HG02588 (cell line): ENCODE results near the gene ECPAS.
"Not testable (repeated sequence)": the region's sequence is repeated elsewhere in the genome, so short reads cannot be mapped to it uniquely, and the experiment has no call there.

Source experiments
- ATAC-seq: cut with Tn5 transposase; IDR thresholded peaks from one replicate; pipeline ENCODE4 v1.9.1; 2021; ENCODE audit warnings: mild to moderate bottlenecking, moderate library complexity; ENCODE audit not compliant: unreplicated experiment

Gene ECPAS

DNA sequence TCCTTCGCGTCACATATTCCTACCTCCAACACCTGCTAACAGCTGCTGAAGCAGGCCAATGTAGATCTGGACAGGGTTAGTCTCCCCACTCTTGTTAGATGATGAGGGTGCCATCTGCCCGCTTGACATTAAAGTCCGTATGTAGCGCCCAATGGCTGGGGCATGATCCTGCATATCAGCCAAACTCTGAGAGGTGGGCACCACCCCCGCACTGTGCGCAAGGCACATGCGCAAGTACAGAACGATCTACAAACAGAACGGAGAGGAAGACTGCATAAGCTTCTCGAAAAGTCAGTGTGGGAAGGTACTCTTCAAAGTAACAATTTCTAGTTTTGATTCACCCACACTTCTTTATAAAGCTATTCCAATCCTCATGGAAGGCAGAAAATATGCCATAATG, 69.8 kb downstream of the ECPAS start:
- ATAC-seq: no peak

DNA sequence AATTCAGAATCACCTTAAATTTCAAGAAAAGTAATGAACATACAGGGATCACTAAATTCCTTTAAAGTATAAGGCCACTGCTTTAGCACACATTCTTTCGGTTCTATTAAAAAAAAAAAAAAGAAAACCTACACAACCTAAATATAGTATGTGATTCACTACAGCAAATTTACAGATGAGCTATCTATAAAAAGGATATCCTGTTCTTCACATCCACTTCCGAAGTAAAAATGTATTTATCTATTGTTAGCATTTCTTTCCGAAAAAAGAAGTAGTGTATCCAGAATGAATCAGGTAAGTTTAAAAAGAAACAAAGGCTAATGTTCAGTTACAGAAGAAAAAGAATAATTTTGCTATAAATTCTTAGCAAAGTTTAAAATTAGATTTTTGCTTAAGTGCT, 70.2 kb downstream of the ECPAS start:
- no peak for ATAC-seq

DNA sequence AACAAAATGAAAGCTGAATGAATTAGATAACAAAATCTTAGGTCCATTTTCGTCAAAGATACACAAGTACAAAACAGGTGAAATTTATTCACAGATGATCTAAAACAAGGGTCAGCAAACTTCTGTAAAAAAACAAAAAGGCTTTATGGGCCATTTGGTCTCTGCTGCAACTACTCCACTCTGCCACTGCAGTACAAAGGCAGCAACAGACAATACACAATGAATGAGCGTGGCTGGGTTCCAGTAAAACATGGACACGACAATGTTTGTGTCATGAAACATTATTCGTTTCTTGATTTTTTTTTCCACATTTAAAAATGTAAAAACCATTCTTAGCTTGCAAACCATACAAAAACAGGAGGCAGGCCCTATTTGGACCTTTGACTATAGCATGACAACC, 71.9 kb downstream of the ECPAS start:
- ATAC-seq: no peak

DNA sequence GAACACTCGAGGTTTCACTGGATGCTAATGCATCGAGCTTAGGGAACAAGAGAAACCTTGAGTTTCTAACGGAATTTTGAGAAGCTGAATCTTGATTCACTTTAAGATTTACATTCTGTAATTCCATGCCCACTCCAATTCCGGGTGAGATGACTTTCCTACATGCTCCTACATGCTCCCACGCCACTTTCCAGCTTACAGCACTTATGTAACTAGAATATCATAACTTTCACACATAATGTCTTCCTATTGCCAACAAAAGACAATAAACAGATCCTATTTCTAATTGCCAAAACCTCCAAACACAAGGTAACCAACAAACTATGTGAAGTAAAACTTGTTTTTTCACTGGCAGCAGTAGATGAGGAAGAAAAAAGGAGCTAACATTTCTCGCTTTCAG, 72.9 kb downstream of the ECPAS start:
- no peak for ATAC-seq

DNA sequence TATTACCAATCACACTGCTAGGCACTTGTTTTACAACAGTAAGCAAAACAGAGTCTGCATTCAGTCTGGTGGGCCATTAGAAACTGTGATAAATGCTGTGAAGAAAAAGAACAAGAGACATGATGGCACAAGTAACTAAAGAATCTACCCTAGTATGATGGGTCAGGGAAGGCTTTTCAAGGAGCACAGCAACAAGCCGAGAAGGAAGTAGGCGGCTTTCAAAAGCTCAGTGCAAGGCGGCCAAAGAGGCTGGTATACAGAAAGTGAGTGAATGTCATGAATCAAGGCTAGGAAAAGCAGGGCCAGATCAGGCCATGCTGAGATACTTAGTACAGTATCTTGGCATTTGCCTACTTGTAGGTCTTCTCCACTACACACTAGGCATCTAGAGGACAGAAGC, 76.4 kb downstream of the ECPAS start:
- ATAC-seq: no peak

DNA sequence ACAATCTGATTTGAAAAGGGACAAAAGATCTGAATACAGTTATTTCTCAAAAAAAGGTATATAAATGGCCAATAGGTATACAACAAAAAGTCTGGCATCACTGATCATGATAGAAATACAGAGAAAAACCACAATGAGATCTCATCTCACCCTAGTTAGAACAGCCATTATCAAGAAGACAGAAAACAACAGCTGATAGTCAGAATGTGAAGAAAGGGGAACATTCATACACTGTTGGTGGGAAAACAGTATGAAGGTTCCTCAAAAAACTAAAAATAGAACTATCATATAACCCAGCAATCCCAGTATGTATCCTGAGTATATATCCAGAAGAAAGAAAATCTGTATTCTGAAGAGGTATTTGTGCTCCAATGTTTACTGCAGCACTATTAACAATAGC, 78.5 kb downstream of the ECPAS start:
- ATAC-seq: no peak

DNA sequence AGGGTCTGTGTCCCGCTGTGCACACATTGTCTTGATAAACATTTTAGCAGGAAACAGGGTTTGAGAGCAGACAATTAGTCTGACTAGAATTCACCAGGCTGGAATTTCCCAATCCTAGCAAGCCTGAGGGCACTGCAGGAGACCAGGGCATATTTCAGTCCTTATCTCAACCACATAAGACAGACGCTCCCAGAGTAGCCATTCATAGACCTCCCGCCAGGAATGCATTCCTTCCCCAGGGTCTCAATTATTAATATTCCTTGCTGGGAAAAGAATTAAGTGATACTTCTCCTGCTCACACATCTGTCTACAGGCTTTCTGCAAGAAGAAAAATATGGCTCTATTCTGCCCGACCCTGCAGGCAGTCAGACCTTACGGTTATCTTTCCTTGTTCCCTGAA, 82.7 kb downstream of the ECPAS start:
- ATAC-seq: not testable (repeated sequence)

DNA sequence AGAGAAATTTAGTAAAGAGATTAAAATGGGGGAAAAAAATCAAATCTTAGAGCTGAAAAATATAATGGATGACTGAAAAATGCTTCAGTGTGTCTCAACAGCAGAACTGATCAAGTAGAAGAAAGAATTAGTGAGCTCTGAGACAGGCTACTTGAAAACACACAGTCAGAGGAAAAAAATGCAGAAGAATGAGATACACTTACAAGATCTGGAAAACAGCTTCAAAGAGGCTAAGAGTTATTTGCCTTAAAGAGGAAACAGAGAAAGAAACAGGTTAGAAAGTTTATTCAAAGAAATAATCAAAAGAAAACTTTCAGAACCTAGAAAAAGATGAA, 83.7 kb downstream of the ECPAS start:
- no peak for ATAC-seq

DNA sequence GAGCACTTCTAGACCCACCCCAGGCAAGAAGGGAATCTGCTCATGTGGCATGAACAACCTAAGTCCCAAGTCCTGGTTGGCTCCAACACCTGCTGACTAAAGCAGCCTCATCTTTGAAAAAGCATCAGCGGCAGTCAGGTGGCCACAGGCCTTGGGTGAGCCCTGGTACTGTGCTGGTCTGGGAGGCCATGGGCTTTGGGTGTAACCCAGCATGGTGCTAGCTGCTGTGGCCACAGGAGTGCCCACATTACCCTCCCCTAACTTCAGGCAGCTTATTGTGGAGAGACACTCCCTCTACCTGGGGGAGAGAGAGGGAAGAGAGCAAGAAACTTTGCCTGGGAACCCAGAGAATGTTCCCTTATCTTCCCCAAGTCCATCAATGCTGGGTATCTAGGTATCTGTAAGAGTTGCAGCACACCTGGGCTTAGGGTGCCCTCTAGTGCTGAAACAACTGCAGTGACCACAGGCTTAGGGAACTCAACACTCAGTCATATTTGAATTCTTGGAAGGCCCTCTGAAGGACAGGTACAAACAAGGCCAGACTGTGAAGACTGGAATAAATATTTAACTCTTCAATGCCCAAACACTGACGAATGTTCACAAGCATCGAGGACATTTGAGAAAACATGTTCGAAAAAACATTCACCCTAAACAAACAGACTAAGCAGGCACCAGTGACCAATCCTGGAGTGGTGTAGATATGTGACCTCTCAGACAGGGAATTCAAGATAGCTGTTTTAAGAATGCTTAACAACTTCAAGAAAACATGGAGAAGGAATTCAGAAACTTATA, 84.2 kb downstream of the ECPAS start:
- no peak for ATAC-seq

DNA sequence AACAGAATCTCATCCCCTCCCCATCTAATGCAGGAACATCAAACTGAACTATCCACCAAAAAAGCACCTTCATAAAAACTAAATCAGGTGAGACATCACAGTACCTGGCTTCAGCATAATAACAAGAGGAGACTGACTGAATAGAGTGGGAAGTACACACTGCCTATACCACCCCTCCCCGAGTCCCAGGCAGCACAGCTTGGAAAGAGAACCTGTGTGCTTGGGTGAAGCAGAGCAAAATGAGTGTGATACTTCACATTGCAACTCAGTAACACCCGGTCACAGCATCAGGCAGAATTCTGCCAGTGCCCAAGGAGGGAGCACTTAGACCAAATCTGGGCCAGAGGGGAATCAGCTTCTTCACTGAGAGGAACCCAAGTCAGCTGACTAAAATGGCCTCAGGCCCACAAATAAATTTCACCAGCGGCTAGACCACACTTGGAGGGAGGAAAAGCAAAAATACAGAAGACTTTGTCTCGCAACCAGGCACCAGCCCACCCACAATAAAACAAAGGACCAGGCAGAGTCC, 84.9 kb downstream of the ECPAS start:
- ATAC-seq: no peak

DNA sequence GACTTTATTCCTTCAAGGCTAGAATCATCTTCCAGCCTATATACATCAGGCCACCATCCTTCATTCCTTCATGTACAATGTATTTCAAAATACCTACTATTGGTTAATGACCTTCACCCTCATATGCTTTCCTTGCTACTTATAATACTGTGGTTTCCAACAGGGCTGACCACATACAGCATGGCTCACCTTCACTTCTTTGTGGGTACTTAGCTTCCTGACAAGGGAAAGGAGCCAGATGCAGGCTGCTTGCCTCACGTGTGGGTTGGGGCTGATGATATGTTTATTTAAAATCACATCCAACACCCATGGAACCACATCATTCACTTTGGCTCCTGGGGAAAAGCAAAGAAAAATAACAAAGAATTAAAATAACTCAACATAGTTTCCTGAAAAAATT, 90.2 kb downstream of the ECPAS start:
- no peak for ATAC-seq

DNA sequence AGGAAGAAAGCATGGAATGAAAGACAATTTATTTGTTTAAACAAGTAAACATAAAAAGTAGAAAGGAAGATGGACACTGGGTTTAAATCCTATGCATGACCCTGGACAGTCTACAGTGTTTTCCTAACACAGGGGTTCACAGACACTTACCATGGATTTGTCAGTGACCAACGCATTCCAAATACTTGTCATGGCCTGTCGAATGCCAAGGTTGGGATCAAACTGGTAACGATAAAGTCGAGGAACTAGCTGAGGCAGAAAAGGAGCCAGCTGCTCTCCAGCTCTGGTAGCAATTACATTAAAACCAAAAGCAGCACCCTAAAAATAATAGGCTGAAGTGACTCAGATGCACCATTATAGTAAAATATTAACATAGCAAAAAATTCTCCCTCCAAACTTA, 94.8 kb downstream of the ECPAS start:
- ATAC-seq: no peak

DNA sequence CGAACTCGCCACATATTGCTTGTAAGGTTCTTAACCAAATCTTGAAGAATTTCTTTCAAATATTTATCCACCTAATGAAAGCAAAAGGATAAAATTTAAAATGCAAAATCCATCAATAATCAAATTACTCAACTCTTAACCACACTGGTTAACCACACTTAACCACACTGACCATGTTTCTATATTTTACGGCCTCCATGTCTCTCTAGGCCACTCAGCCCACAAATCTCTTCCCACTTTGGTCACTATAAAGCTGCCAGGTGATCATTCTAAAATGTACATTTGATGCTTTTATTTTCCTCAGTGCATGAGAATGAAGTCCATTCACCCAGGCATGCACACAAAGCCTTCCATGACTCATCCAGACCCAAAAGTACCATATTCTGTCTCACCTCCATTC, 97.8 kb downstream of the ECPAS start:
- ATAC-seq: no peak

DNA sequence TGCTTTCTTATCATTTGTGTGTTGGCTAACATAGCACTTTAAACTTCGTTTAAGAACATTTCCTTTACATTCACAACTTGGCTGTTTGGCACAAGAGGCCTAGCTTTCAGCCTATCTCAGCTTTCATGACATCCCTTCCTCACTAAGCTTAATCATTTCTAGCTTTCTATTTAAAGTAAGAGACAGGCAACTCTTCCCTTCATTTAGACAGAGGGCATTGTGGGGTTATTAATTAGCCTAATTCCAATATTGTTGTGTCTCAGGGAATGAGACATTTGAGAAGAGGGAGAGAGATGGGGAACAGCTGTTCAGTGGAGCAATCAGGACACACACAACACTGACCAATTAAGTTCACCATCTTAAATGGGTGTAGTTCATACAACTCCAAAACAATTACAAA, 103.2 kb downstream of the ECPAS start:
- ATAC-seq: no peak

DNA sequence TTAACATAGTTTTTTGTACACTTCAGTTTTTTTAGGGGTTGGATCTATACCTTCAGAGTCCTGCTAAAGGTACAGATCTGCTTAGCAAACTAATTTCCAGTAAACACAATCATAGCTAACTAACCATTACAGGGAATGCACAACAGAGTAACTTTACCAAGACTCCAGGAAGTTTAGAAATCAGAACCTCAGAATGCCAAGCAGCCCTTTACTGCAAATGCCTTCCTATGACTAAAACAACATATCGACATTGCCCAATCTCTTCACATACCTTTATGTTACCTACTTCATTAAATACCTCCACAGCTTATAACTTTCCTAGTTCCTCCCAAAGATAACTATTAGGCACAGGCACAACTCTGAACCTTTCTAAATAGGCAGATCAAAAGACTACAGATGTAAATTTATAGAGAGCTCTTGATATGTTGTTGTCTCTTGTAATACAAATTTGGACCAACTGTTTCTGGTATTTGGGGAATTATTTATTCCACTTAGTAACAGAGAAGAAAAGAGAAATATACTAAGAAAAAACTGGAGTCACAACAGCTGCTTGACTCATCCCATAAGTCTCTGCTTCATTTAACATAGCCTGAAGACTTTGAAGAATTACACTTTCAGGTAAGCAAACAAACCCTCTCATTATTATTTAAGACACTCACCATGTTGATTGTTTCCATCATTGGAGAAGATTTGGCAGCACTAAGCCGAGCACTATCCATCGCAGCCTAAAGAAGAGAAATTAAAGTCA, 108.2 kb downstream of the ECPAS start:
- ATAC-seq: no peak

DNA sequence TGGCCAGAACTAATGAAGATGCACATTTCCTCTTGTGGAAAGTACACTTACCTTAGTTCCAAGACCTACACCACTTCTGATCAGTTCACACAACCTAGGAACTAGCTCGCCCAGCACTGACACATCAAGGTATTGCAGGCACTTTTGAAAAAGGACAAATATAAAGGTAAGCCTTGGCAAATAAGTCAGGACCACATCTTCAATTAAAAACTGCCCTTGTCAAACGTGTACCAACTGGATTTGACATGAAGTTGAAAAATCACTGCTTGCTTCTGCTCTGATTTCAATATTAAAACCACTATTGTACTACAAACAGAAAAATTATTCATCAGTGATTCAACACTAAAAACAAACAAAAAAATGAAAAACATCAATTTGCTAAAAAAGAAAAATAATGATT, 109.1 kb downstream of the ECPAS start:
- ATAC-seq: no peak

DNA sequence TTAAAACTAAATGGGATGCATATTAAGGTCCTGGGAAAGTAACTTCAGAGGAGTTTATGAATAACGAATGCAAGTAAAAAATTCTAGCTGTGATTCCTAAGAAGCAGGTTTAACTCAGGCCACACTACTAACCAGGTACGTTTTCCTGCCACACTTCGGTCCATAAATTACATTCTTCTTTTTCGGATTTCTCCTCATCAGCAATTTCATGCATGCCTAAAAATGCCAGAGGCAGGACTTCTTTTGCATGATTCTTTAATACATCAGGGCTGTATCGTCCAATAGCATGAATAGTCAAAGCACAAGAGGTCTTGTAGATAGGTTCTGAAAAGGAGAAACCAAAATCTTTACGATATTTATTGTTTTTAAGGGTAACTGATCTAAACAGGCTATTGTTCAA, 111.9 kb downstream of the ECPAS start:
- no peak for ATAC-seq

DNA sequence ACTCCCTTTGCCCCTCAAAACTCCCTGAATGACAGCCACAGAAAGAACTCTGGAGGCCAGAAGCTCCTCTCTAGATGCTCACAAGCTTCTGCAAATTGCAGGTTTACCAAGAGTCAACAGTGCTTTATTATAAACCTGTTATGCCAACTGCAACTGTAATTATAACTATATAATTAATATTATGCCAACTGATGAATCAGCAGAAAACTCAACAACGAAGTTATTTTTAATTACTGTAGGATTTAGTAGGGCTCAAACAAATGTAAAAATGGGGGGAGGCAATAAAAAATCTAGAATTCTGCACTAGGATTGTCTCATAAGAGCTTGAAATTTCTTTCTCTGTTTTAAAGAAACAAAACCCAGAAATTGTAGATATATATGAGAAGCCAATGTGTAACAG, 117.2 kb downstream of the ECPAS start:
- ATAC-seq: no peak

DNA sequence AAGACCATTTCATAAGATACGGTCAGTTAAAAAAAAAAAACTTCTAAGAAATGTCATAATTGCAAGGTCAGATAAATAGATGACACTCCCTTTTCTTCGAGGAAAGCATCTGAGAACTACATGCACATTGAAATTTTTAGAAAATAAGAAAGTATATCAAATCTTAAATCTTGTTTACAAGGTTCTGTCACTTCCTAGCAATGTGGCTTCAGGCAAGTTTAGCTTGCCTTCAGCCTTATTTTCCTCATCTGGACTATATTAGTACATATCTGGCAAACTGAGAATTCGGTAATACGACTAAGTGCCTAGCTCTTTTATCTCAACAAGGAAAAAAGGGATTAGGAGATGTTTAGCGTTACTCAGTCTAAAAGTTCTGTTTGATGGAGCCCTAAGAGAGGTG, 121.7 kb downstream of the ECPAS start:
- no peak for ATAC-seq

DNA sequence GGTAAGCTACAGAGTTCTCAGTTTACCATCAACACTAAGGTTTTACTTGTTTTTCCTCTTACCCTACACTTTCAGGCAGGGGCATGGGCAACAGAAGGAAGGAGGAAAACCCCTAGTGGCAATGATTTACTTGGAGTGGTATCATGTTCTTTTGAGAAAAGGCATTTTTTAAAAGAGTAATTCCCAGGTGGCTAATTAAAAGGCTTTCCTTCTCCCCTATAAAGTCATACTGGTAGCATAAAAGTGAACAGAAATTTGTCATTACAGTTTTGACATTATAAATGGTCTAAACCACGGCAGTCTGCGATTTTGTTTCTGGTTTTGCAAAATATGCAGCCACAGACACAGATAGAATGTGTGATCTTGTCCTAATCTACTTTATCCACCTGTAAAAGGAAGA, 123.3 kb downstream of the ECPAS start:
- ATAC-seq: no peak

DNA sequence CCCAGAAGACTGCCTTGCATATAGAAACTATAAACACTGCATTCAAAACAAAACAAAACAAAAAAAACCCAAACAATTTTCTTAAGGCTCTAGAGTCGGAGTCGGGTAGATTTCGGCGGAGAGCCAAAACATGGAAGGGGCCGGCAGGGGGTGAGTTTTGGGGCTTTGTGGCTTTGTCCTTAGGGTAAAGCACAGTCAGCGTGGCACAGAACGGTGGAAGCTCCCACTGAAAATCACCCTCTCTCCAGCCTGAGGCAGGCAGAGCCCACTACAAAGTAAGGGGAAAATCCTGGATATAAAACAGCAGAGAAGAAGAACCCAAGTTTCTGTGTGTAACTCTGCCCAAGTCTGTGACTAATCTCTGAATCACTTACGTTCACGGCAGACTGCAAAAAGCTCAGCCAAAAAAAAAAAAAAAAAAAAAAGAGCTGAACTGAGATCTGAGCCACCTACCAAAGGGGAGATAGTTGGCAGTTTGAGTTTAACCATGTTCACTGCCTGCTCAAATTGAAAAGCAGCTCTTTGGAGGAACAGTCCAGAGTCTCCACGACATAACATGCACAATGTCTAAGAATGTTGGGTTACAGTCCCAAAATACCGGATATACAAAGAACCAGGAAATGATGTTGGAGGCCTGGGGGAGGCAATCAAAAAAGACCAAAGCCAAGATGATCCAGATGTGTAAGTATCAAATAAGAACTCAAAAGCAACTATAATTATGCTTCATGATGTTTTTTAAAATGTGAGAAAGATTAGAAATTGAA, 127.5 kb downstream of the ECPAS start:
- no peak for ATAC-seq

DNA sequence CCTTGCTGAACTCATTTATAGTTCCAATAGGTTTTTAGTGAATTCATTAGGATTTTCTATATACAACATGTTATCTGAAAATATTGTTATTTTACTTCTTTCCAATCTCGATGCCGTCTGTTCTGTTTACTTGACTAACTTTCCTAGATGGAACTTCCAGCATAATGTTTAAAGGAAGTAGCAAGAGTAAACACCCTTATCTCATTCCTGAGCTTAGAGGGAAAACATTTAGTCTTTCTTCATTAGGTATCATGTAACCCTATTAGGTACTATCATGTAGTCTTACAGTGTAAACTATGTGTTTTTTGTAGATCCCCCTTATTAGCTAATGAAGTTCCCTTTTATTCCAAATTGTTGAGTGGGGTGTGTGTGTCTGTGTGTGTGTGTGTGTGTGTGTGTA, 131.6 kb downstream of the ECPAS start:
- ATAC-seq: no peak
